H9 (cell line): ENCODE data around the gene TPCN2. TPM values are rescaled to one million over a fixed set of nuclear protein-coding genes. Genes with fewer than 3 reads are reported as not detected.
"Not testable (repeated sequence)": the region's sequence is repeated elsewhere in the genome, so short reads cannot be mapped to it uniquely, and the experiment has no call there.

ENCODE experiments used
- DNase-seq: peaks from one replicate; pipeline ENCODE4 v3.0.0-alpha.2; 2017
- H2AFZ ChIP-seq: one replicate; pipeline ENCODE4 v1.6.1; 2013; ENCODE audit warnings: mild to moderate bottlenecking, low read length, control low read depth, moderate library complexity
- H2AK5ac ChIP-seq: 2 replicates; pipeline ENCODE4 v1.6.1; 2013; ENCODE audit warnings: low read length, control low read depth, mixed read lengths; ENCODE audit not compliant: insufficient read length
- H2BK120ac ChIP-seq: one replicate; pipeline ENCODE4 v1.6.1; 2013; ENCODE audit warnings: low read depth, mild to moderate bottlenecking, low read length, control low read depth, inconsistent platforms; ENCODE audit not compliant: poor library complexity, severe bottlenecking
- H2BK12ac ChIP-seq: 2 replicates; pipeline ENCODE4 v1.6.1; 2013; ENCODE audit warnings: low read length, control low read depth, mixed read lengths, low read depth; ENCODE audit not compliant: insufficient read length
- H2BK15ac ChIP-seq: 2 replicates; pipeline ENCODE4 v1.6.1; 2013; ENCODE audit warnings: low read depth, low read length, control low read depth
- H2BK20ac ChIP-seq: one replicate; pipeline ENCODE4 v1.6.1; 2013; ENCODE audit warnings: low read depth, mild to moderate bottlenecking, low read length, control low read depth, inconsistent platforms; ENCODE audit not compliant: poor library complexity, severe bottlenecking
- H2BK5ac ChIP-seq: 2 replicates; pipeline ENCODE4 v1.6.1; 2013; ENCODE audit warnings: low read length, control low read depth, mixed read lengths; ENCODE audit not compliant: insufficient read length
- H3K14ac ChIP-seq: 2 replicates; pipeline ENCODE4 v1.6.1; 2013; ENCODE audit warnings: low read length, control low read depth; ENCODE audit not compliant: insufficient read depth
- H3K18ac ChIP-seq: 2 replicates; pipeline ENCODE4 v1.6.1; 2013; ENCODE audit warnings: low read depth, mild to moderate bottlenecking, mixed read lengths, low read length, control low read depth; ENCODE audit not compliant: insufficient read length
- H3K23ac ChIP-seq: 2 replicates; pipeline ENCODE4 v1.6.1; 2013; ENCODE audit warnings: low read length, control low read depth, mixed read lengths, low read depth; ENCODE audit not compliant: insufficient read length
- H3K23me2 ChIP-seq: 2 replicates; pipeline ENCODE4 v1.6.1; 2013; ENCODE audit warnings: low read depth, mild to moderate bottlenecking, mixed read lengths, low read length, control low read depth; ENCODE audit not compliant: insufficient read length, poor library complexity, severe bottlenecking
- H3K27ac ChIP-seq: 2 replicates; pipeline ENCODE4 v1.5.1; 2013; ENCODE audit warnings: low read length, control low read depth, mixed read lengths, low read depth; ENCODE audit not compliant: insufficient read length
- H3K27me3 ChIP-seq: 2 replicates; pipeline ENCODE4 v1.6.1; 2013; ENCODE audit warnings: low read length, control low read depth, inconsistent platforms; ENCODE audit not compliant: insufficient read depth
- H3K4ac ChIP-seq: 2 replicates; pipeline ENCODE4 v1.6.1; 2013; ENCODE audit warnings: low read depth, mild to moderate bottlenecking, control low read depth, inconsistent platforms, low read length, moderate library complexity
- H3K4me1 ChIP-seq: 2 replicates; pipeline ENCODE4 v1.6.1; 2013; ENCODE audit warnings: low read length, control low read depth, inconsistent platforms; ENCODE audit not compliant: insufficient read depth
- H3K4me2 ChIP-seq: 2 replicates; pipeline ENCODE4 v1.6.1; 2013; ENCODE audit warnings: low read length, control low read depth, mixed read lengths; ENCODE audit not compliant: insufficient read length, insufficient read depth
- H3K56ac ChIP-seq: 2 replicates; pipeline ENCODE4 v1.6.1; 2013; ENCODE audit warnings: low read depth, mild to moderate bottlenecking, mixed read lengths, low read length, control low read depth; ENCODE audit not compliant: insufficient read length
- H3K79me1 ChIP-seq: 2 replicates; pipeline ENCODE4 v1.6.1; 2013; ENCODE audit warnings: low read depth, mild to moderate bottlenecking, moderate library complexity, low read length, control low read depth, inconsistent platforms; ENCODE audit not compliant: insufficient read depth, poor library complexity, severe bottlenecking
- H3K79me2 ChIP-seq: 2 replicates; pipeline ENCODE4 v1.6.1; 2013; ENCODE audit warnings: low read length, control low read depth, inconsistent platforms; ENCODE audit not compliant: insufficient read depth
- H3K9ac ChIP-seq: 2 replicates; pipeline ENCODE4 v1.6.1; 2013; ENCODE audit warnings: low read length, control low read depth, mixed read lengths; ENCODE audit not compliant: insufficient read length; ENCODE audit errors: extremely low read depth
- H3K9me3 ChIP-seq: one replicate; pipeline ENCODE4 v1.6.1; 2013; ENCODE audit warnings: low read depth, low read length, inconsistent platforms; ENCODE audit not compliant: control insufficient read depth
- H3T11ph ChIP-seq: one replicate; pipeline ENCODE4 v1.6.1; 2013; ENCODE audit warnings: mild to moderate bottlenecking, low read length, control low read depth, inconsistent platforms
- H4K20me1 ChIP-seq: one replicate; pipeline ENCODE4 v1.6.1; 2013; ENCODE audit not compliant: control insufficient read depth, insufficient read length, insufficient read depth
- H4K5ac ChIP-seq: 2 replicates; pipeline ENCODE4 v1.6.1; 2013; ENCODE audit warnings: low read depth, mild to moderate bottlenecking, mixed read lengths, low read length, control low read depth; ENCODE audit not compliant: insufficient read length
- H4K8ac ChIP-seq: replicated peaks from 2 replicates; pipeline ENCODE4 v1.6.1; 2013; ENCODE audit warnings: low read length, control low read depth, mixed read lengths, low read depth; ENCODE audit not compliant: insufficient read length
- H4K91ac ChIP-seq: 2 replicates; pipeline ENCODE4 v1.6.1; 2013; ENCODE audit warnings: low read depth, mild to moderate bottlenecking, moderate library complexity, mixed read lengths, low read length, control low read depth; ENCODE audit not compliant: insufficient read length
- H3K27ac Mint-ChIP-seq, 3 experiments: 2 replicates in 2 of 3; 3 replicates in 1 of 3; pipeline ENCODE4 v1.8.0; 2020 to 2021; ENCODE audit warnings: mixed read lengths in 3 of 3, mild to moderate bottlenecking in 1 of 3, moderate library complexity in 1 of 3
- H3K27me3 Mint-ChIP-seq: 2 replicates; pipeline ENCODE4 v1.8.0; 2021; ENCODE audit warnings: low read depth, mild to moderate bottlenecking, moderate library complexity, mixed read lengths
- H3K36me3 Mint-ChIP-seq, 3 experiments: 2 replicates in 2 of 3; 3 replicates in 1 of 3; pipeline ENCODE4 v1.8.0; 2020 to 2021; ENCODE audit warnings: low read depth in 3 of 3, mixed read lengths in 3 of 3; ENCODE audit not compliant: insufficient read depth in 1 of 3
- H3K4me1 Mint-ChIP-seq, 2 experiments: 2 replicates each; pipeline ENCODE4 v1.8.0; 2020; ENCODE audit warnings: mixed read lengths in 2 of 2
- H3K4me3 Mint-ChIP-seq, 2 experiments: 2 replicates in 1 of 2; 3 replicates in 1 of 2; pipeline ENCODE4 v1.8.0; 2020 to 2021; ENCODE audit warnings: mild to moderate bottlenecking in 2 of 2, mixed read lengths in 2 of 2, moderate library complexity in 1 of 2
- H3K9me3 Mint-ChIP-seq, 2 experiments: 2 replicates in 1 of 2; 3 replicates in 1 of 2; pipeline ENCODE4 v1.8.0; 2020; ENCODE audit warnings: mild to moderate bottlenecking in 2 of 2, mixed read lengths in 2 of 2, moderate library complexity in 1 of 2
- WGBS: extraction: QIAGEN DNeasy Blood & Tissue Kit; methylation state at CpG from one replicate; pipeline ENCODE4 v1.1.7; 2013; ENCODE audit warnings: missing lambda C conversion rate, low lambda C conversion rate, mixed read lengths; ENCODE audit not compliant: insufficient read length; ENCODE audit errors: extremely low coverage; 5-methylcytosine and 5-hydroxymethylcytosine counted together
- total RNA-seq: library from RNA; stranded (reverse); gene quantifications from 2 replicates; pipeline ENCODE4 v1.2.1, GENCODE V29; 2021
- TF ChIP-seq, protein P1 (sequence below): fragments of 200-600 bp; sonication (generic); conservative IDR thresholded peaks from 3 replicates; pipeline ENCODE4 v1.8.0; 2021; ENCODE audit warnings: antibody characterized with exemption, mild to moderate bottlenecking

Gene TPCN2
- total RNA-seq, 1 experiment from 2014 or later, result 16.8 TPM

DNA sequence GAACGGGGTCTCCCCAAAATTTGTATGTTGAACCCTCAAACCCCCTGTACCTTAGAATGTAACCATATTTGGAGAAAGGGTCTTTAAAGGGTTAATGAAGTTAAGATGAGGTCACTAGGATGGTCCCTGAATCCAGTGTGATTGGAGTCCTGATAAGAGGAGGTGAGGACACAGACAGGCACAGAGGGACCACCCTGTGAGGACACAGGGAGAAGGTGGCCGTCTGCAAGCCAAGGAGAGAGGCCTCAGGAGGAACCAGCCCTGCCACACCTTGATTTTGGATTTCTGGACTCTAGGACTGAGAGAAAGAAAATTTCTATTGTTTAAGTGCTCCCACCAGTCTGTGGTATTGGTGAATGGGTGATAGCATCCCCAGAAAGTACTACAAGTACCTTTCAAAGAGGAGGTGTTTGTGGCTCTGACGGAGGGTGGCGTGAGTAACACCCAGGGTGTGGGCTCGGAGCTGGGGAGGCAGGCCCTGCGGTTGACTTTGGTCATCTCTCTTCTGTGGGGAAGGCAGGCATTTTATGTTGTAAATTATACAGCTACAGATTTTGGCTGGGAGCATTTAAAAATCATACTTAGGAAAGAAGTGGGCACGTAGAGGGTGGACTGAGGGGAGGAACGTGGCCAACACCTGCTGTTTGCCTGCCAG, 49.5 kb upstream of the TPCN2 start:
- no peak overlapping the region for H4K8ac ChIP-seq
- H3K9ac ChIP-seq, result no peak overlapping the region
- no peak overlapping the region for H2BK5ac ChIP-seq
- no peak overlapping the region for H2BK120ac ChIP-seq
- H3K79me1 ChIP-seq, result no peaks in the 10 kb centered on the region
- no peak overlapping the region for H4K91ac ChIP-seq
- H2BK12ac ChIP-seq, result no peak overlapping the region
- no peak overlapping the region for H3K4ac ChIP-seq
- Mint-ChIP-seq H3K27me3 (no peaks in the 10 kb centered on the region), H3K4me3 (no peak overlapping the region), H3K9me3 (no peaks in the 10 kb centered on the region; a peak in 1 of 5 replicates), H3K36me3 (no peaks in the 10 kb centered on the region; a peak in 1 of 7 replicates), H3K4me1 (peaks cover 5 to 15% of the 10 kb centered on the region in 2 experiments), H3K27ac (peak overlapping the region in 1 of 3 experiments; percentile 68; a peak in 2 of 7 replicates)
- H3K27me3 ChIP-seq, result no peaks in the 10 kb centered on the region
- H3K4me2 ChIP-seq, result no peak overlapping the region
- peak; percentile 13 for DNase-seq
- H3K23me2 ChIP-seq, result no peaks in the 10 kb centered on the region
- no peak overlapping the region for H2BK15ac ChIP-seq
- no peak overlapping the region for H2BK20ac ChIP-seq
- no peaks in the 10 kb centered on the region for H3K9me3 ChIP-seq
- H3K79me2 ChIP-seq, result no peaks in the 10 kb centered on the region
- H4K20me1 ChIP-seq, result no peaks in the 10 kb centered on the region
- H4K5ac ChIP-seq, result no peak overlapping the region
- no peaks in the 10 kb centered on the region for H3K4me1 ChIP-seq
- no peak overlapping the region for H3T11ph ChIP-seq
- H3K23ac ChIP-seq, result no peak overlapping the region
- no peak overlapping the region for H3K18ac ChIP-seq
- H3K27ac ChIP-seq, result no peak overlapping the region
- H3K14ac ChIP-seq, result no peak overlapping the region
- no peak overlapping the region for H2AFZ ChIP-seq
- H2AK5ac ChIP-seq, result no peak overlapping the region
- no peak overlapping the region for H3K56ac ChIP-seq
- WGBS, result no CpG with 5 or more reads among the region's 8 CpGs
- TF ChIP-seq, protein P1, sequence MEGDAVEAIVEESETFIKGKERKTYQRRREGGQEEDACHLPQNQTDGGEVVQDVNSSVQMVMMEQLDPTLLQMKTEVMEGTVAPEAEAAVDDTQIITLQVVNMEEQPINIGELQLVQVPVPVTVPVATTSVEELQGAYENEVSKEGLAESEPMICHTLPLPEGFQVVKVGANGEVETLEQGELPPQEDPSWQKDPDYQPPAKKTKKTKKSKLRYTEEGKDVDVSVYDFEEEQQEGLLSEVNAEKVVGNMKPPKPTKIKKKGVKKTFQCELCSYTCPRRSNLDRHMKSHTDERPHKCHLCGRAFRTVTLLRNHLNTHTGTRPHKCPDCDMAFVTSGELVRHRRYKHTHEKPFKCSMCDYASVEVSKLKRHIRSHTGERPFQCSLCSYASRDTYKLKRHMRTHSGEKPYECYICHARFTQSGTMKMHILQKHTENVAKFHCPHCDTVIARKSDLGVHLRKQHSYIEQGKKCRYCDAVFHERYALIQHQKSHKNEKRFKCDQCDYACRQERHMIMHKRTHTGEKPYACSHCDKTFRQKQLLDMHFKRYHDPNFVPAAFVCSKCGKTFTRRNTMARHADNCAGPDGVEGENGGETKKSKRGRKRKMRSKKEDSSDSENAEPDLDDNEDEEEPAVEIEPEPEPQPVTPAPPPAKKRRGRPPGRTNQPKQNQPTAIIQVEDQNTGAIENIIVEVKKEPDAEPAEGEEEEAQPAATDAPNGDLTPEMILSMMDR, result no peak

DNA sequence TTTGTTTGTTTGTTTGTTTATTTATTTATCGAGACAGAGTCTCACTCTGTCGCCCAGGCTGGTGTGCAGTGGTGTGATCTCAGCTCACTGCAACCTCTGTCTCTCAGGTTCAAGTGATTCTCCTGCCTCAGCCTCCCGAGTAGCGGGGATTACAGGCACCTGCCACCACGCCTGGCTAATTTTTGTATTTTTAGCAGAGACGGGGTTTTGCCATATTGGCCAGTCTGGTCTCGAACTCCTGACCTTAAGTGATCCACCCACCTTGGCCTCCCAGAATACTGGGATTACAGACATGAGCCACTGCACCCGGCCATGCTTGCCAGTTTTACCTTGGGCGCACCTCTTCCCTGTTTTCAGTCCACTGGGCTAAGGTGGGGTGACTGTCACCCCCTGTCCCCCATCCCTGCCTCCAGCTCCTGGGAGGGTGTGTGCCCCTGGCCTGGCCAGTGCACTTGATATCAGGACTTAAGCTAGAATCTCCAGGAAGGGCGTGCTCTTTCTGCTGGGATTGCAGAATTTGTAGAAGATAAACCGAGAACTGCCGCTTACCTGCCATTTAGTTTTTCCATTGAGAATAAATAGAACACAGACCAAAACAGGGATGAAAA, 48.9 kb upstream of the TPCN2 start:
- H3K27ac Mint-ChIP-seq, H3K9me3 Mint-ChIP-seq, H2BK12ac ChIP-seq, H2BK5ac ChIP-seq, H4K5ac ChIP-seq, H4K91ac ChIP-seq, H3K27me3 ChIP-seq, H4K8ac ChIP-seq, H3T11ph ChIP-seq, H3K9me3 ChIP-seq, H3K9ac ChIP-seq, H3K23ac ChIP-seq, H3K79me2 ChIP-seq, H3K36me3 Mint-ChIP-seq, H3K27me3 Mint-ChIP-seq, H3K4ac ChIP-seq, H3K56ac ChIP-seq, H2BK15ac ChIP-seq, H2BK120ac ChIP-seq, H4K20me1 ChIP-seq, H3K14ac ChIP-seq, H3K4me1 ChIP-seq, H3K18ac ChIP-seq, H3K4me2 ChIP-seq, H3K79me1 ChIP-seq, H2AK5ac ChIP-seq, H3K4me3 Mint-ChIP-seq, H2AFZ ChIP-seq, H2BK20ac ChIP-seq, H3K27ac ChIP-seq, H3K23me2 ChIP-seq: not testable (repeated sequence)
- peaks cover 5 to 15% of the 10 kb centered on the region in 2 experiments for H3K4me1 Mint-ChIP-seq
- WGBS, result no CpG with 5 or more reads among the region's 12 CpGs
- peak; percentile 10 for DNase-seq
